Psoas muscle (tissue), 8 donors: ENCODE results near the gene BPIFB1. TPM values are rescaled to one million over a fixed set of nuclear protein-coding genes. Genes with fewer than 3 reads are reported as not detected.

Source experiments
- ATAC-seq, 4 donors: fragments of 200-7000 bp; cut with Tn5 transposase; one replicate each; pipeline ENCODE4 v1.9.1; 2020; ENCODE audit warnings: moderate library complexity in 3 of 4, mild to moderate bottlenecking in 2 of 4
- DNase-seq, 2 donors: peaks; one replicate each; pipeline ENCODE4 v3.0.0-alpha.2; 2020
- H3K27ac ChIP-seq: fragments of 200-600 bp; one replicate; pipeline ENCODE4 v1.8.0; 2022
- H3K27me3 ChIP-seq, 3 donors: fragments of 200-600 bp in 1 of 3; one replicate each; pipeline versions ENCODE4 v1.6.1 to v1.8.0; 2013 to 2022; ENCODE audit warnings: low read length in 2 of 3, mild to moderate bottlenecking in 2 of 3, moderate library complexity in 1 of 3; ENCODE audit not compliant: insufficient read depth in 3 of 3
- H3K36me3 ChIP-seq, 2 donors: fragments of 200-600 bp in 1 of 2; one replicate each; pipeline versions ENCODE4 v1.6.1 to v1.8.0; 2013 to 2022; ENCODE audit warnings: low read depth in 1 of 2, mild to moderate bottlenecking in 1 of 2, moderate library complexity in 1 of 2; ENCODE audit not compliant: insufficient read depth in 1 of 2
- H3K4me1 ChIP-seq: fragments of 200-600 bp; one replicate; pipeline ENCODE4 v1.8.0; 2022
- H3K4me3 ChIP-seq: fragments of 200-600 bp; one replicate; pipeline ENCODE4 v1.8.0; 2022; ENCODE audit warnings: mild to moderate bottlenecking
- H3K9me3 ChIP-seq: fragments of 200-600 bp; one replicate; pipeline ENCODE4 v1.8.0; 2022
- CTCF ChIP-seq: fragments of 200-600 bp; IDR thresholded peaks from one replicate; pipeline ENCODE4 v1.8.0; 2022; ENCODE audit warnings: antibody characterized with exemption
- WGBS, 3 donors: extraction: QIAGEN DNeasy Blood & Tissue Kit; methylation state at CpG; one replicate each; pipeline versions ENCODE4 v1.1.6 to v1.1.7; 2013; 5-methylcytosine and 5-hydroxymethylcytosine counted together
- intact Hi-C, 2 donors: fragments of 100-400 bp; cut with DNase I; formaldehyde crosslinking; loops; one replicate each; pipeline versions ENCODE4 v1.11.0 to v1.14.2; 2022
- polyA plus RNA-seq, 3 donors: library from polyadenylated mRNA; stranded (reverse); fragments of 200-250 nt; gene quantifications; one replicate each; pipeline ENCODE4 v1.2.3, GENCODE V29; 2013
- total RNA-seq, 4 donors: library from RNA; stranded (reverse); fragmentation: NEBNext Ultra II Directional in 2 of 4; extraction: Animal tissue kit (Norgen Biotek cat#: 25700) in 2 of 4; gene quantifications; one replicate each; pipeline versions ENCODE4 v1.2.1 to v1.2.4, GENCODE V29; 2021 to 2023
- donor health status: healthy with polysubstance abuse.
- donor health status: DM: no; HTN: no; CAD: no; lungs with moderate emphysema.
- donor health status: Bipolar disorder and iron deficiency.
- donor health status: healthy.
- donor health status: DM: yes; HTN: yes; CAD: no.
- donor health status: DM: no; HTN: no; CAD: no.
- donor health status: DM: no; HTN: no; CAD: no.
- donor health status: DM: yes; HTN: yes; CAD: no.

Gene BPIFB1
- total and polyA plus RNA-seq, 7 donors, result 0.04 TPM; not detected in 6

GRCh38 chr20:33273117-33273851 is 9.7 kb upstream of the BPIFB1 start:
- WGBS, 3 donors, result 55 to 60% (median 56%) methylated on average over 13 of the region's 13 CpGs
- Histone ChIP-seq H3K27me3 (peaks cover 0 to 22% (median 4%) of the 10 kb centered on the region in 3 donors), H3K4me3 (no peak overlapping the region), H3K4me1 (no peaks in the 10 kb centered on the region), H3K9me3 (no peaks in the 10 kb centered on the region), H3K36me3 (no peaks in the 10 kb centered on the region), H3K27ac (no peak overlapping the region)
- no peak for ATAC-seq
- intact Hi-C loops, result no loop called here
- no peak for DNase-seq
- no peak for TF ChIP-seq CTCF

GRCh38 chr20:33275215-33275614 is 7.8 kb upstream of the BPIFB1 start:
- Histone ChIP-seq H3K27ac (no peak overlapping the region), H3K4me1 (no peaks in the 10 kb centered on the region), H3K4me3 (no peak overlapping the region), H3K36me3 (no peaks in the 10 kb centered on the region), H3K27me3 (peaks cover 0 to 25% (median 6%) of the 10 kb centered on the region in 3 donors), H3K9me3 (no peaks in the 10 kb centered on the region)
- intact Hi-C loops, result no loop called here
- no peak for DNase-seq
- ATAC-seq, result no peak
- WGBS, 3 donors, result 61 to 66% (median 62%) methylated on average over 8 of the region's 8 CpGs
- TF ChIP-seq CTCF, result no peak

GRCh38 chr20:33275871-33276270 is 7.1 kb upstream of the BPIFB1 start:
- DNase-seq, result no peak
- ATAC-seq, result no peak
- no peaks in the 10 kb centered on the region for H3K4me1 ChIP-seq
- intact Hi-C loops, result no loop called here
- TF ChIP-seq CTCF, result no peak
- WGBS, 3 donors, result 58 to 64% (median 60%) methylated on average over 3 of the region's 3 CpGs
- H3K9me3 ChIP-seq, result no peaks in the 10 kb centered on the region
- no peaks in the 10 kb centered on the region for H3K36me3 ChIP-seq
- H3K27me3 ChIP-seq, result peaks cover 0 to 27% (median 6%) of the 10 kb centered on the region in 3 donors
- H3K27ac ChIP-seq, result no peak overlapping the region
- H3K4me3 ChIP-seq, result no peak overlapping the region

- 64 to 73% (median 66%) methylated on average over 10 to 12 of the region's 12 CpGs for WGBS, 3 donors
- intact Hi-C loops, result no loop called here
- TF ChIP-seq CTCF, result no peak
These were observed 6.5 kb upstream of the BPIFB1 start for GRCh38 chr20:33276303-33277113.

More at GRCh38 chr20:33276303-33277113, 6.5 kb upstream of the BPIFB1 start:
- Histone ChIP-seq H3K4me3 (no peak overlapping the region), H3K9me3 (no peaks in the 10 kb centered on the region), H3K27me3 (peaks cover 0 to 29% (median 6%) of the 10 kb centered on the region in 3 donors), H3K36me3 (no peaks in the 10 kb centered on the region), H3K27ac (no peak overlapping the region), H3K4me1 (no peaks in the 10 kb centered on the region)
- ATAC-seq (no peak), DNase-seq (no peak)
